ENCODE measurements around the gene IRF2BPL. TPM values are rescaled to one million over a fixed set of nuclear protein-coding genes. Genes with fewer than 3 reads are reported as not detected.

IRF2BPL gene
- total RNA-seq, 2 donors from 2014 or later, result 35.7 to 43.3 TPM

GRCh38 chr14:77058785-77059184 is 30.3 kb upstream of the IRF2BPL start:
- intact Hi-C loops (cut with DNase I), result no loop called here
- DNase-seq (ENCODE audit: low spot score), result no peak

DNA sequence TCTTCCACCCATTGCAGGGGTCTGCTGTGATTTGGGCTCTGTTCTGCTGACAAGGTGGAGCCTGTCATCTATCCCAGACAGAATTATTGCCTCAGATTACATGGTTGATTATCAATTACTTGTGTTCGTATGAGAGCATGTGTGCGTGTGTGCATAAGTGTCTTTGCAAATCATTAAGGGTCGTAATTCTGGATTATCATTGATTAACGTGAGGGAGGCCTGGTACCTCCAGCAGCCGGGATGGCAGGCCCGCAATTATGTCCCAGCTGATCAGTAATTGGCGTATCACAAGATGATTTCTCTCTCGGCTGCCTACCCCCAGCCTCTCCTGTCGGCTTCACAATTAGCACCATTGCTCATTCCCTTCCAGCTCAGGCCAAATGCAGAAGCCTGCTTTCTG is 29.6 kb upstream of the IRF2BPL start:
- intact Hi-C loops (cut with DNase I), result no loop called here
- no peak for DNase-seq (ENCODE audit: low spot score)

DNA sequence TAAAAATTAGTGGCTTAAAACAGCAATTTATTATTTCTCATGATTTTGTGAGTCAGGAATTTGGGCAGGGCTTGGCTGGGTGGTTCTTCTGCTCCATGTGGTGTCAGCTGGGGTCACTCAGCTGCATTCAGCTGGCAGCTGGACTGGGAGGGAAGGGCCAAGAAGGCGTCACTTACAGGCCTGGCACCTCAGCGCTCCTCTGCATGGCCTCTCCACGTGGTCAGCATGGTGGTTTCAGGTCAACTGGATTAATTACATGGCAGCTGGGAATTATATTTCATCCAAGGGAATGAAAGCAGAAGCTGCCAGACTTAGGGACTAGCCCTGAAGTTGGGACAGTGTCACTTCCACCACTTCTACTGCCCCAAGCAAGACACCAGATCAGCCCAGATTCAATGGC is 27.5 kb upstream of the IRF2BPL start:
- intact Hi-C loops (cut with DNase I), result no loop called here
- no peak for DNase-seq (ENCODE audit: low spot score)

DNA sequence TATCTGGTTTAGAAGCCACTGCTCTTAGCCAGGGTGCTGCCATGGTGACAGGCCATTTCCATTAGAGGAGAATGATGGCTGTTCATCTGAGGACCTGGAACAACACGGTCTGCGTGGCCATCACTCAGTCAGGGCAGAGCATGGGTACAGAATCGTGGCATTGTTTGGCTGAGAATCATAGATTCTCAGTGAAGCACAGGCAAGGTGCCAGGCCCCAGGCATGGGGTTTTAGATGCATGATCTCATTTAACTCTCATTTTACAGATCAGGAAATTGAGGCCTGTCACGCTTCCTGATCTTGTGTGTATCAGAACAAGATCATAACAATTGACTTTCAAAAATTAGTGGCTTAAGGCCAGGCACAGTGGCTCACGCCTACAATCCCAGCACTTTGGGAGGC is 26.8 kb upstream of the IRF2BPL start:
- intact Hi-C loops (cut with DNase I), result no loop called here
- no peak for DNase-seq (ENCODE audit: low spot score)

- DNase-seq (ENCODE audit: low spot score), result peak; percentile 88
- intact Hi-C loops (cut with DNase I), result loop anchor here in 1 of 2 donors (5.0 kb wide), 1 partner anchor 141 kb away; no protein-coding TSS in a partner anchor
Measured at GRCh38 chr14:77053046-77053841, 24.7 kb upstream of the IRF2BPL start.

DNA sequence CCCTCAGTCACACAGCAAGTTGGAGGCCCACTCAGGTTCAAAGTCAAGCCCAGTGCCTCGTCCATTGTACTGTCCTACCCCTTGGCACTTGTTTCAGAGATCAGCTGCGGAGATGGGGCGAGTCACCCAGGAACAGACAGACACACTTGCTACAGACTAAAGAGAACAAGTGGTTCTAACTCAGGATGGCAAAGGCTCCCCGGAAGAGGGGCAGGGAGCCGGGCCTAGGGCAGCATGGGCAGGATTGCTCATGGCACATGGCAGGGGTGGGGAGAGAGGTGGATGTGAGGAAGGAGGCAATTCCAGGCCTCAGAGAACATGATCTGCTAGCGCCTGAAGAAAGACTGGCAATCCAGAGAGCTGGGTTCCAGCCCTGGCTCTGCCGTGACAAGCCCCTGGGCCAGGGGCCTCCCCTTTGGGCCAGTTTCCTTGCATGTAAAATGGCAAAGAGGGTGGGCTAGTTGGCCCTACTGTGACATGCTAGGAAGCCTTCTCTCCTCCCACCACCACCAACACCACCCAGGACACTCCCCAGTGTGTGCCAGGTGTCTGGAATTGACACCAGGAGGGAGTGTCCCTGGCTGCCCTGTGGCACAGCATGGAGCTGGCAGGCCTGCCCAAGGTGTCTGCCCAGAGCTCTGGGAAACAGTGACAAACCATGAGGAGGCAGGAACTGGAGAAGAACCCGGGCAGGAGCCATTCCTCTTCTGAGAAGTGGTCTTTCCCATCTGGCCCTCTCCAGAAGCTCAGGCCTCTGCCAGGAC is 24.0 kb upstream of the IRF2BPL start:
- peak; percentile 75 for DNase-seq (ENCODE audit: low spot score)
- intact Hi-C loops (cut with DNase I), result loop anchor here in 1 of 2 donors (5.0 kb wide), 1 partner anchor 140 kb away; no protein-coding TSS in a partner anchor

DNA sequence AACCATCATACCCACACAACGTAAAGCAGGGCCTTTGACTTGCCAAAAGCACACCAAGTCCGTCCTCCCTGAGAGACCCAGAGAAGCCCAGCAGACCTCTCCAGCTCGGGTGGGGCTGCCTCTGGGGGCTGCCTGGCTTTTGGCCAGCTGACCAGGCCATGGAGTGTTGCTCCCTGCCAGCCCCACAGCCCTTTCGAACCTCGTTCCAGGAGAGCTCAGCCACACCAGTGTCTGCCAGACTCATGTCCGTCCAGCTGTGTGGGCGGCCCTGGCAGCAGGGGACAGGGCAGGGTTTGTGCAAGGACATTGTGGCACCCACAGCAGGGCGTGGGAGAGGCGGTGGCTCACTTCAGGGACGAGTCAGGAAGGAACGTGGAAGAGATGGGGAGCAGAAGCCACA is 22.6 kb upstream of the IRF2BPL start:
- intact Hi-C loops (cut with DNase I), result loop anchor here in 1 of 2 donors (5.0 kb wide), 1 partner anchor 139 kb away; no protein-coding TSS in a partner anchor
- DNase-seq (ENCODE audit: low spot score), result peak; percentile 94

DNA sequence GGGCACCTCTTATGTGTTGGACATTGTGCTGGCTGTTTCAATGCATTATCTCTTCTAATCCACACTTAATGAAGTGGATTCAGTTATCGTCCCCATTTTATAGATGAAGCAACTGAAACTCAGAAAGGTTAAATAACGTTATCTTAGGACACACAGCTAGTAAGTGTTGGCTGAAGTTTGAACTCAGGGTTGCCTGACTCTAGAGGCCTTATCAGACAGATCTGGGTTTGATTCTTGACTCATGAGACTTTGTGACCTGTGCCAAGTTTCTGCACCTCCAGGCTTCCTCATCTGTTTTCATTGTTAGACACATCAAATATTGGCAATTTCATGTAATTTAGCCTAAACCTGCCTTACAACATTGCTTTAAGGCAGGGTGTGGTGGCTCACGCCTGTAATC is 18.2 kb upstream of the IRF2BPL start:
- intact Hi-C loops (cut with DNase I), result no loop called here
- DNase-seq (ENCODE audit: low spot score), result no peak

- intact Hi-C loops (cut with DNase I), result no loop called here
- DNase-seq (ENCODE audit: low spot score), result peak; percentile 46
Measured at GRCh38 chr14:77045238-77046162, 17.0 kb upstream of the IRF2BPL start.

GRCh38 chr14:77044783-77045237 is 16.3 kb upstream of the IRF2BPL start:
- intact Hi-C loops (cut with DNase I), result no loop called here
- peak; percentile 62 for DNase-seq (ENCODE audit: low spot score)

DNA sequence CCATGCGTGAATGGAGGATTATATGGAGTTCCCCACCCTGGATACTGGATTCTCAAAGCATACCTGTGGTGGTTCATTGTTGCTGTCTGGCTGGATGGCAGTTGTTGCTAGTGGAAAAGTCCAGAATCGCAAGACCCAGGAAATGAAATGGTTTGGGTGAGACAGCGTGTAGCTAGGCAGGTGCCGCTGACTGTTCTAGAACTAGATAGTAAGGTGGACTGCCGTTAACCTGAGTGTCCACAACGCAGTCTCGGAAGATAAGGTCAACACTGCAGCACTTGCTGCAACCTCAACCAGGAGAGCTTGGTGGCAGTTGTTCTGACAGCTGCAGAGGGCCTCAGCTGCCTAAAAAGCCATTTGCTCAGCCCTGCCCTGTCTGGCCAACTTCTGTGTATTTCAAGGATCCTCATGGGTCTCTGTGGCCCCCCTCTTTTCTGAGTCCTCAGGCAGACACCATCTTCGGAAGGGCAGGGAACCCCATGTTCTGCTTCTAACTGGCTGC is 15.5 kb upstream of the IRF2BPL start:
- intact Hi-C loops (cut with DNase I), result no loop called here
- DNase-seq (ENCODE audit: low spot score), result peak; percentile 79

GRCh38 chr14:77043177-77043983 is 14.9 kb upstream of the IRF2BPL start:
- DNase-seq (ENCODE audit: low spot score), result peak; percentile 77
- intact Hi-C loops (cut with DNase I), result no loop called here

DNA sequence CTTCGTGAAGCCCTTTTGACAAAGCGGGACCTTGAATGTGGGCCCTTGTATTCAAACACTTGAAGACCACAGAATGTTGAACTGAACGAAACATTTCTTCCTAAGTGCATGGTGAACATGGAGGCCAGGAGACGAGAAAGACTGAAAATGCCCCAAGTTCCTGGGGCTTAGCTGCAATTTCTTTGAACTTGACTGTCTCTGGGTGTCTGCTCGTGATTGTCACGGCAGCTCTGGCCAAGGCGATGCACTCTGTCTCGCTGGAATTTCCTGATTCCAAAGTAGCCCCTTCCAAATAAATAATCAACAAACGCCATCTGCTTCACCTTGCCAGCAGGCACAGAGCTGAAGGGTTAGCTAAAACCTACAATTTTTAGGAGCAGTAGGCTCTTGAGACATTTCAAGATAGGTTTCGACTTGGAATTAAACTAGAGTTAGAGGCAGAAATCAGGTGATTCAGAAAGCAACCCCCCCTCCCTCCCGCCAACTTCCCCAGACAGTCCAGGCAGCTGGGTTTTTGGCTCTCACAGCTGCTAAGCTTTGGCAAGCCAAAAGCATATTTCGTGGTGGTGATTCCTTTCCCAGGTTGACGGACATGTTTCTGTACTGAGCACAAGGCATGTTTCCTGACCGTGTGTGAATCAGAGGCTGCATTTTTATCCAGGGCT is 13.5 kb upstream of the IRF2BPL start:
- DNase-seq (ENCODE audit: low spot score), result no peak
- intact Hi-C loops (cut with DNase I), result no loop called here

GRCh38 chr14:77040741-77041653 is 12.5 kb upstream of the IRF2BPL start:
- intact Hi-C loops (cut with DNase I), result no loop called here
- DNase-seq (ENCODE audit: low spot score), result no peak

- peak; percentile 100 for DNase-seq (ENCODE audit: low spot score)
- intact Hi-C loops (cut with DNase I), result no loop called here
Measured at GRCh38 chr14:77040059-77040740, 11.7 kb upstream of the IRF2BPL start.
